ENCODE data around the gene LRRC14B. TPM values are rescaled to one million over a fixed set of nuclear protein-coding genes. Genes with fewer than 3 reads are reported as not detected.

The LRRC14B gene
- total and polyA plus RNA-seq, 2 experiments from 2014 or later, result not detected

GRCh38 chr5:171801-172331 lies 19.4 kb upstream of the LRRC14B start:
- in situ Hi-C loops (cut with MboI), result no loop called here

GRCh38 chr5:172421-172820 lies 18.9 kb upstream of the LRRC14B start:
- H3K4me1 ChIP-seq (ENCODE audit: insufficient read depth), result peaks cover 16% of the 10 kb centered on the region
- peaks cover 9% of the 10 kb centered on the region; the same call in 1 of the 2 replicates for H3F3A ChIP-seq (ENCODE audit: insufficient read depth)
- peaks cover 14% of the 10 kb centered on the region for H3K27me3 ChIP-seq (replicated peaks; ENCODE audit: insufficient read depth)
- no peak overlapping the region for H3K4me3 ChIP-seq
- H3K79me2 ChIP-seq (ENCODE audit: insufficient read depth), result no peaks in the 10 kb centered on the region
- H3K9me3 ChIP-seq (ENCODE audit: low read depth), result no peaks in the 10 kb centered on the region
- no peak overlapping the region for H3K27ac ChIP-seq
- no peak for DNase-seq
- no peaks in the 10 kb centered on the region for H4K20me1 ChIP-seq (ENCODE audit: insufficient read depth)
- 61 to 73% methylated on average over 12 to 13 of the region's 13 CpGs for WGBS, 2 experiments (ENCODE audit: low coverage in 1 of 2, low lambda C conversion rate in 2 of 2, missing lambda C conversion rate in 2 of 2)
- H3K4me2 ChIP-seq (ENCODE audit: unreplicated experiment), result no peak overlapping the region
- H3K9me2 ChIP-seq (ENCODE audit: insufficient read depth), result no peaks in the 10 kb centered on the region
- in situ Hi-C loops (cut with MboI), result no loop called here
- TF ChIP-seq EZH2phosphoT487 (IDR thresholded peaks at IDR 0.05; ENCODE audit: insufficient read depth, low read depth), result no peak
- no peak for TF ChIP-seq EZH2 (IDR thresholded peaks at IDR 0.05; ENCODE audit: insufficient read depth, poor library complexity, severe bottlenecking)
- H2AFZ ChIP-seq, result no peak overlapping the region
- H3K9ac ChIP-seq, result no peak overlapping the region
- H3K36me3 ChIP-seq (ENCODE audit: low read depth), result no peaks in the 10 kb centered on the region

More at GRCh38 chr5:171801-172331, 19.4 kb upstream of the LRRC14B start:
- H3K9me2 ChIP-seq (ENCODE audit: insufficient read depth), result no peaks in the 10 kb centered on the region
- 84 to 85% methylated on average over 19 to 21 of the region's 23 CpGs for WGBS, 2 experiments (ENCODE audit: low coverage in 1 of 2, low lambda C conversion rate in 2 of 2, missing lambda C conversion rate in 2 of 2)
- H3K9ac ChIP-seq, result no peak overlapping the region
- H3K79me2 ChIP-seq (ENCODE audit: insufficient read depth), result no peaks in the 10 kb centered on the region
- H3K9me3 ChIP-seq (ENCODE audit: low read depth), result no peaks in the 10 kb centered on the region
- no peak overlapping the region for H3K27ac ChIP-seq
- no peak overlapping the region for H3K4me2 ChIP-seq (ENCODE audit: unreplicated experiment)
- no peaks in the 10 kb centered on the region for H4K20me1 ChIP-seq (ENCODE audit: insufficient read depth)
- H3F3A ChIP-seq (ENCODE audit: insufficient read depth), result peaks cover 9% of the 10 kb centered on the region; the same call in 1 of the 2 replicates
- TF ChIP-seq EZH2phosphoT487 (IDR thresholded peaks at IDR 0.05; ENCODE audit: insufficient read depth, low read depth) (no peak), EZH2 (IDR thresholded peaks at IDR 0.05; ENCODE audit: insufficient read depth, poor library complexity, severe bottlenecking) (no peak)
- H3K4me3 ChIP-seq, result no peak overlapping the region
- H3K27me3 ChIP-seq (replicated peaks; ENCODE audit: insufficient read depth), result peaks cover 10% of the 10 kb centered on the region
- no peak for DNase-seq
- no peak overlapping the region for H2AFZ ChIP-seq
- H3K4me1 ChIP-seq (ENCODE audit: insufficient read depth), result peaks cover 16% of the 10 kb centered on the region
- no peaks in the 10 kb centered on the region for H3K36me3 ChIP-seq (ENCODE audit: low read depth)

GRCh38 chr5:172841-173251 lies 18.4 kb upstream of the LRRC14B start:
- TF ChIP-seq EZH2 (IDR thresholded peaks at IDR 0.05; ENCODE audit: insufficient read depth, poor library complexity, severe bottlenecking), result no peak
- TF ChIP-seq EZH2phosphoT487 (IDR thresholded peaks at IDR 0.05; ENCODE audit: insufficient read depth, low read depth), result no peak
- no peaks in the 10 kb centered on the region for H3K9me2 ChIP-seq (ENCODE audit: insufficient read depth)

GRCh38 chr5:173392-174290 lies 17.7 kb upstream of the LRRC14B start:
- peaks cover 14% of the 10 kb centered on the region for H3K27me3 ChIP-seq (replicated peaks; ENCODE audit: insufficient read depth)
- DNase-seq, result no peak
- TF ChIP-seq EZH2phosphoT487 (IDR thresholded peaks at IDR 0.05; ENCODE audit: insufficient read depth, low read depth) (no peak), EZH2 (IDR thresholded peaks at IDR 0.05; ENCODE audit: insufficient read depth, poor library complexity, severe bottlenecking) (no peak)
- no peaks in the 10 kb centered on the region for H3K79me2 ChIP-seq (ENCODE audit: insufficient read depth)
- H3F3A ChIP-seq (ENCODE audit: insufficient read depth), result peaks cover 7% of the 10 kb centered on the region; the same call in 1 of the 2 replicates
- H2AFZ ChIP-seq, result no peak overlapping the region
- 64 to 67% methylated on average over 21 to 22 of the region's 22 CpGs for WGBS, 2 experiments (ENCODE audit: low coverage in 1 of 2, low lambda C conversion rate in 2 of 2, missing lambda C conversion rate in 2 of 2)
- H3K4me1 ChIP-seq (ENCODE audit: insufficient read depth), result peaks cover 7% of the 10 kb centered on the region
- no peak overlapping the region for H3K4me2 ChIP-seq (ENCODE audit: unreplicated experiment)
- no peaks in the 10 kb centered on the region for H3K36me3 ChIP-seq (ENCODE audit: low read depth)
- H4K20me1 ChIP-seq (ENCODE audit: insufficient read depth), result no peaks in the 10 kb centered on the region
- no peak overlapping the region for H3K9ac ChIP-seq
- no peaks in the 10 kb centered on the region for H3K9me3 ChIP-seq (ENCODE audit: low read depth)
- in situ Hi-C loops (cut with MboI), result no loop called here
- no peak overlapping the region for H3K27ac ChIP-seq
- no peak overlapping the region for H3K4me3 ChIP-seq
- H3K9me2 ChIP-seq (ENCODE audit: insufficient read depth), result no peaks in the 10 kb centered on the region

More at GRCh38 chr5:172841-173251, 18.4 kb upstream of the LRRC14B start:
- H3K9me3 ChIP-seq (ENCODE audit: low read depth), result no peaks in the 10 kb centered on the region
- H3K27ac ChIP-seq, result no peak overlapping the region
- no peak overlapping the region for H3K4me2 ChIP-seq (ENCODE audit: unreplicated experiment)
- H3F3A ChIP-seq (ENCODE audit: insufficient read depth), result peaks cover 9% of the 10 kb centered on the region; the same call in 1 of the 2 replicates
- no peak overlapping the region for H3K9ac ChIP-seq
- no peaks in the 10 kb centered on the region for H3K79me2 ChIP-seq (ENCODE audit: insufficient read depth)
- in situ Hi-C loops (cut with MboI), result no loop called here
- peaks cover 14% of the 10 kb centered on the region for H3K27me3 ChIP-seq (replicated peaks; ENCODE audit: insufficient read depth)
- peaks cover 13% of the 10 kb centered on the region for H3K4me1 ChIP-seq (ENCODE audit: insufficient read depth)
- H2AFZ ChIP-seq, result no peak overlapping the region
- no peak for DNase-seq
- no peaks in the 10 kb centered on the region for H3K36me3 ChIP-seq (ENCODE audit: low read depth)
- no peak overlapping the region for H3K4me3 ChIP-seq
- no peaks in the 10 kb centered on the region for H4K20me1 ChIP-seq (ENCODE audit: insufficient read depth)
- WGBS, 2 experiments (ENCODE audit: low coverage in 1 of 2, low lambda C conversion rate in 2 of 2, missing lambda C conversion rate in 2 of 2), result 66% methylated on average over 17 of the region's 17 CpGs
